Measurements from ENCODE around the gene FRS3.
"Not testable (repeated sequence)": the region's sequence is repeated elsewhere in the genome, so short reads cannot be mapped to it uniquely, and the experiment has no call there.

The FRS3 gene

DNA sequence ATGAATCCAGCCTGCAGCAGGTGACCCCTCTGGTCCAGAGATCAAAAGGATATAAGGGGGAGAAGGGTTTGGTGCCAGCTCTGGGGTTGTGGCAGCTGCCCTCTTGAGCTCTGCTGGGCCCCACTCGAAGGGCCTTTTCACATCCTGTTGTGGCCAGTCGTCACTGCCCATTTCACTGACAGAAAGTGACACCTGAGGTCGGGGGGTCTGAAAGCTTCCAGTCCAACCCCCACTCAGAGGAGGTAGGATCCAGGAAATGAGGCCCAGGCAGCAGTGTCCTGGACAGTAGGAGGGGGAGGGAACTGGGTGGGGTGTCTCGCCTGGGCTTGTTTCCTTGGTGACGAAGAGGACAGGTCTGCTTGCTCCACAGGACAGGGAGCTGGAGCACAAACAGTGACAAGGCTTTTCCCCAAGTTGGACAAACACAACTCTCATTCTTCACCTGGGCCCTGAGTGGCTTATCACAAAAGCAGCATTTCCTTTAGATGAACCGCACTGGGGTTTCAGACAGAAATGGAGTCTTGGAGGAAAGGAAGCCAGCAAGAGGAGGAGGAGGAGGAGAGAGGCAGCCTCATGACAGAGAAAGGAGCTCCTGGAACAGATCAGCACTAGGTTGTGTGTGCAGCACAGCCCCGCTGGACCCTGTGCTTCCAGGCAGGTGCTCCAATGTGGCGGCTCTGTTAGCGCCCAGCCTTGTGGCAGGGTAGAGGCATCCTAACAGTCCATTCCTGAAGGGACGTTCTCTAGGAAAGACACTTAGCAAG, 11.0 kb downstream of the FRS3 start:
- no peak for DNase-seq

DNA sequence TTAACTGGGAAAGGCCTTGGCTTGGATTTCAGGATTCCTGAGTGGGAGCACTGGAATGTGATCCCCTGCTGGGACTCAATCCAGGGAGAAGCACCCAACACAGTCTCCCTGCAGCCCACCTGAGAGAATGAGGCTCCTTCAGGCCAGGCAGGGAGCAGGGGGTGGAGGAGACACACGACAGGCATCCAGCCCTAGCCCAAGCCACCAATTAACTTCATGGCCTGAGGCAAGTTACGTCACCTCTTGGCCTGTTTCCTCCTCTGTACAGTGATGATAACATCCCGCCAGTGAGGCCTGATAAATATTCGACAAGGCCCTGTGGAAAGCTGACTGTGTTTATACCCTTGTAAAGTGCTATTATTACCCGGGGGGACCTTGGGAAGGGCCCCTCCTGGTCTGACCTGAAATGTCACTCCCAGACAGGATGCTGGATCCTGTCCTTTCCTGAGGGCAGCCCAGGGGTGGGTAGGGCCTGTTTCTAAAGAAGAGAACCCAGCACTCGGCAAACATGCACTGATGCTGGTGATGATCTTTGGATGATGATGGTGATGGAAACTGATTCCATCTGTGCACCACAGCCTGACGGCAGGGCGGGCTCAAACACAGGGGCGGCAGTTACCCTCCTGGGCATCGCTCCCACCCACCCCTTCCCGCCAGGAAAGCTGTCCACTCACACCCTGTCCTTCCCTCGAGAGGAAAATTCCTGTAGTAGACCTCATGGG, 12.4 kb downstream of the FRS3 start:
- DNase-seq: no peak

DNA sequence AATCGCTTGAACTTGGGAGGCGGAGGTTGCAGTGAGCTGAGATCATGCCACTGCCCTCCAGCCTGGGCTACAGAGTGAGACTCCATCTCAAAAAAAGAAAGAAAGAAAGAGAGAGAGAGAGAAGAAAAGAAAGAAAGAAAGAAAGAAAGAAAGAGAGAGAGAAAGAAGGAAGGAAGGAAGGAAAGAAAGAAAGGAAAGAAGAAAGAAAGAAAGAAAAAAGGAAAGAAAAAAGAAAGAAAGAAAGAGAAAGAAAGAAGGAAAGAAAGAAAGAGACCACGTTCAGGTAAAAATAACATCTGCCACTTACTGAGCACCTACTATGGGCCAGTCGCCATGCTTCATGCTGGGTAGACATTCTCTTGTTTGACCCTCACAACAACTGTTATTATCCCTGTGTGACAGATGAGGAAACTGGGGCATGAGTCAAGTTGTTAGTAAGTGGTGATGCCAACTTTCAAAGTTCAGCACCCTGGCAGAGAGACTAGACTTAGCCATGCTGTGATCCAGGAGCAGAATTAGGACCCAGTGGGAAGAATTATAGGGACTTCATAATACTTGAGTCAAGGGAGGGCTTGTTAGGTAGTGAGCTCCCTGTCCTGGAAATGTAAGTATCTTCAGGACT, 13.5 kb downstream of the FRS3 start:
- DNase-seq: not testable (repeated sequence)

DNA sequence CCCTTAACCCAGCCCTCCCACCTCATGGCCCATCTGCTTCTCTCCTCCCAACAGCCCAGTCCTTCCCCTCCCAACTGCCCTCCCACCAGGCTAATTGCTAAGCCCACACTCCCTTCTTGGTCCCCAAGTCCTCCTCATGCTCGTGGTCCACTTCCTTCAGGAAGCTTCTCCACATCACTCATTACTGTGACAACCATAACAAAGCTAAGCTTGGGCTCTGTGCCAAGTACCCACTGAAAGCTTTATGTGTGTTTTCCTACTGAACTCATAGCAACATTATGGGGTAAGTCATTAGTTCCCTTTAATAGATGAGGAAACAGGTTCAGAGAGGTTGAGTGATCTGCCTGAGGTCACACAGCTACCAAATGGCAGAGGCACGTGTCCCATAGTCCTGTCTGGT, 16.2 kb downstream of the FRS3 start:
- no peak for DNase-seq

DNA sequence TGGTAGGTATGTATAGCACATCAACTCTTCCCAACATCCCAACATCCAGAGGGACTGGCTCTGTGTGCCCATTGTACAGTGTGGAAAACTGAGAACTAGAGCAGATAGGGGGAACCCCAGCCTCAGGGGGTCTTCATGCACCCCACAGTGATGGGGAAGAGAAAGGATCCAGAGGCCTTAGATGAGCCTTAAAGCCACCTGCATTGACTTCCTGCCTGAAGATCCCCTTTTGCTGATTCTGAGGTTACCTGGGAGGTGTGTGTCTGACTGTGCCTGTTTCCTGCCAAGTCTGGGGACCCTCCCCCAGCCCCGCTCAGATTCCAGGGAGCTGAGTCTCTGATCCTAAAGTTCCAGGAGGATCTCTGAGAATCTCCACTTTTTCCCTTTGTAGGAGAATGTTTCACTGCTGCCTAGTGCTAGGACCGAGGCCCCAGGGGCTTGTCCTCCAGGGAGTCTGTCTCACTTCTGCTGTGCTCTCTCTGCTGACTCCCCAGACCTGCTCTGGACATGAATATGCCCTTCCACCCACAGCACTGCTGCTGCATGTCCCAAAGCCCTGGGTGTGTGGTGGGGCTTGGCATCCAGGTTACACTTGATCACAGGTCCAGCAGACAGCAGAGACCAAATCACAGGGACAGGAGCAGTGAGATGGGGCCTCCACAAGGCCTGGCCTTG, 19.7 kb downstream of the FRS3 start:
- no peak for DNase-seq

DNA sequence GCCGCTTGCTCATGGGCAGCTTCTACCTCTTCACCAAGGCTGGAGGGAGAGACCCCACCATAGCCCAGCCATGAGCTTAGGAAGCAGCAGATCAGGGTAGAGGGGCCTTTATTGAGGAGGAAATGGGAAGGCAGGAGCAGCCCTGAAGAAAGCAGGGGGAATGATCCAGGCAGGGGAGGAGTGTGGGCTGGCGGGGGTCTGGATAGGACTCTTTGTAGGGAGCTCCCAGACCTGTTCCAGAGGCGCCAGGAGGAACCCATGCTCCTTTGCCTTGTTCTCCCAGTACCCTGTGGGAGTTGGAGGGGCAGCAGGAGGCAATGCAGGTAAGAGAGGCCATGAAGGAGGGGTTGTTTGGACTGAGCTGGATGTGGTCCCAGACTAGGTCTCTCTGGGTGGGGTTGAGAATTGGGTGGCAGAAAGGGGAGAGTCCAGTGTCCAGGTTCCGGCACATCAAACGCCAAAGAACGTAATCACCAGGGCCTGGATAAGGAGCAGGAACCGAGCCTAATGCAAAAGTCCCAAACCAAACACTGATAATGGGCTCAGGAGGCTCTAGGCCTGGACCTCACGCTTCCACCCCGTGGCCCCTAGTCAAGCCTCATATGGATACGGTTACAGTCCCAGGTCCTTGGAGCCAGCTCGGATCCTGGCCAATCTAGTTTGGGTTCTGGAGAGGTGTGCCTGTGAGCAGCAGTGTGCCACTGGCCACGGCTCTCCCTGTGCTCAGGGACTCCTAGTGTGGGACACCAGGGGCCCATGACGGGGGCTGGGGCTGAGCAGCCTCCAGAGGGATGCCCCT, 20.4 kb downstream of the FRS3 start:
- no peak for DNase-seq

DNA sequence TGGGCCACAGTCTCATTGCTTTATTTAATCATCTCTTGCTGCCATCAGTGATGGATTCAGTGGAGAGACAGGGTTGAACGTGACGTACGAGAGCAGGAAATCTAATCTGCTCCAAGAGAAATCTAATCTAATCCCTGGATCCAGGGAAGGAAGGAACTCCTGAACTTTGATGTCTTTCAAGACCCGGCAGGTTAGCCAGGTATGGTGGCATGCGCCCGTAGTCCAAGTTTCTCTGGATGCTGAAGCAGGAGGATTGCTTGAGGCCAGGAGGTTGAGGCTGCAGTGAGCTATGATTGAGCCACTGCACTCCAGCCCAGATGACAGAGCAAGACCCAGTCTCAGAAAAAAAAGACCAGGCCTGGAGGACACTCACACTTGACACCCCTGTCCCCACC, 21.1 kb downstream of the FRS3 start:
- DNase-seq: no peak

DNA sequence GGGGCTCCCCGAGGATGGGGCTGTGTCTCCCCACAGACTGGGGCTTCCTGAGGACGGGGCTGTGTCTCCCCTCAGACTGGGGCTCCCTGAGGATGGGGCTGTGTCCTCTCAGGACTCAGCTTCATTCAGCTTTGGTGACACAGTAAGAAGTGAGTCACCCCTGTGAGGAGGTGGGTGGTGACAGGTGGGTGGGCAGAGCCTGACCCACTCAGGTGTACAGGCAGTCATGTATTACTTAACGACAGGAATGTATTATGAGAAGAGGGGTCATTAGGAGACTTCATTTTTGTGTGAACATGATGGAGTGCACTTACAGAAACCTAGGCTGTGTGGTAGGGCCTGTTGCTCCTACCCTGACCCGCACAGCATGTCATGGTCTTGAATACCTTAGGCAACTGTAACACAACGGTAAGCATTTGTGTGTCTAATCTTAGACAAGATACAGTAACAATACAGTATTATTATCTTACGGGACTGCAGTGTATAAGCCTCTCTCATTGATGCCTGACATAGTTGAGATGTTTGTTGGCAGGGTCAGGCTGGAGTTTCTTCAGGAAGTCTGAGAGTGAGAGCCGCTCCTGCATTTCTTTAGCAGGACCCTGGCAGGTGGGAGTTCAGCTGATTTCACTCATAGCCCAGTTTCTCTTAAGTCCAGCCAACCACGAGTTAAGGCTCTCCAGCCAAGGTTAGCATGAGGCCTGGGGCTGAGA, 21.6 kb downstream of the FRS3 start:
- DNase-seq: no peak

DNA sequence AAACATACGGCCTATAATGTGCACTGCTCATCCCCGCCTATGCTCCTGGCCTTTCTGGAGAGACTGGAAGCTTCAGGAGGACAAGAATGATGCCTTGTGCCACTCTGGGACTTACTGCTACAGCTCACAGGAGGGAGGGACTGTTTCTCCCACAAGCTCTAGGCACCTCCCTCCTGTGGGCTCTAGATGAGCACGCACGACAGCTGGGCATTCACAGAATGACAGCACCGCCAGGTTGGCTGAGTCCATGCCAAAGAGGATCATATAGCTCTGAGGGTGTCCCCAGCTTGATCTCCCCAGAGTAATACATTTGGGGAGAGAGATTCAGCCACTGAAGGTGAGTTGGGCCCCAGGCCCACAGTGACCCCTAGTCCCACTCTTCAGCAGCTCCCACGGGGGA, 22.4 kb downstream of the FRS3 start:
- no peak for DNase-seq

DNA sequence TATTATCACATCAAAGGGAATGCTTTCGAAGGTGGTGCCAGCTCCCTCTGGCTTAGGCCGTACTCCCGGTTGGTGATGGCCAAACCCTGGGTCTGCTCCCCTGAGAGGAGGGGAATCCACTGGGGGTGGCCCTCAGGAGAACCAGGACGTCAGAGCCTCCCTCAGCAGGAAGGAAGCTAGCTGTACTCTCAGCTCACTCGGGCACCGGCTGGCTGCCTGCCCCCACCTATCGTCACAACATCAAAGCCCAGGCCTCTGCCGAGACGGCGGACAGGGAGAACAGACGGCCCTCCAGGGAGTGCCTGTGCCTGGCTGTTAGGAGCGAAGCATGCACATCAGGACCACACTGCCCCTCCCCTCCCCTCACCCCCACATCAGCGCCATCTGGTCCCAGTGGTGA, 23.3 kb downstream of the FRS3 start:
- DNase-seq: no peak

DNA sequence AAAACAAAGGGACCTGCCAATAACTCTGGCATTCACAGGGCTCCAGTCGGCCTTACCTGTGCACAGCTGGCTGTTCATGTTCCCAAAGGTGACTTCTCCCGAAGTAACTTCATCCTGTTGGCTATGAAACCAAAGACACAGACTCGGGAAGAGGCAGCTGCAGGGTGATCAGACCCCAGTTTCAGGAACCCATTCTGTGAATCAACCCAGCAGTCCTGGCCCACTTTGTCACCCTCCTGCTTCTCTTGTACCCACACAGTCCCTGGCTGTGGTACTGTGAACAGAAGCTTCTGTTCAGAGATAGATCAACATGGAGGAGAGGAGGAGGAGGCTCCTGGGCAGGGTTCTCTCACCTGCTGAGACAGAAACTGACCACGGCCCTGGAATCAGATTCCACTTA, 23.8 kb downstream of the FRS3 start:
- no peak for DNase-seq

DNA sequence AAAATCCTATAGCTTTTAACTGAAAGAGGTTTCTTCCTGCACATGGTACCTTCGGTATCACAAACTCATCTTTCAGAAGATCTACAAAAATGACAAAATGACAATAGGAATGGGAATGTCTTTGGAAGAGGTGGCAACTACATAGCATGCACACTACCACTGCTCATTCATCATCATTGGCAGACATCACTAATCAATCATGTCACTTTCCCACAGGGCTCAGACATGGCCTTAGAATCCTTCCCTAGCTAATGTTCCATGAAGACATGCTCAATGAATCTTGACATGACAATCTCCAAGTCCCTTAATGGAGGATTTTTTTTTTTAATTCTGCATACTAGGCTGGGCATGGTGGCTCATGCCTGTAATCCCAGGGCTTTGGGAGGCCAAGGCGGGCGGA, 29.3 kb downstream of the FRS3 start:
- no peak for DNase-seq

DNA sequence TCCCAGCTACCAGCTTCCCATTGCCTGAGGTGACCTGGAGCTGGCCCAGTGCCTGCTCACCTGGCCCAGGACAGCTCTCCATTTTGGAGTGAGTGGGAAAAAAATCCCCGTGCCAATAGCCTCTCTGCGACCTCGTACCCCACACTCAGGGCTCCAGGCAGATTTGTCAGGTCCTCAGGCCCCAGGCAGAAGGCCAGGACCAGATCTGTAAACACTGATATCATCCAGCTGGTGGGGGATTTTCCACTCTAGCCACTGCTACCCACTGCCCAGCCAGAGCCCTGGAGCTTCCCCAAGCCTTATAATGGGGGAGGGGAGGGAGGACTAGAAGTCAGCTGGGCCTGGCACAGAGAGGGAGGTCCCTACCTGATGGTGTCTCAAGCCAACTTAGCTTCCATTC, 31.2 kb downstream of the FRS3 start:
- no peak for DNase-seq

DNA sequence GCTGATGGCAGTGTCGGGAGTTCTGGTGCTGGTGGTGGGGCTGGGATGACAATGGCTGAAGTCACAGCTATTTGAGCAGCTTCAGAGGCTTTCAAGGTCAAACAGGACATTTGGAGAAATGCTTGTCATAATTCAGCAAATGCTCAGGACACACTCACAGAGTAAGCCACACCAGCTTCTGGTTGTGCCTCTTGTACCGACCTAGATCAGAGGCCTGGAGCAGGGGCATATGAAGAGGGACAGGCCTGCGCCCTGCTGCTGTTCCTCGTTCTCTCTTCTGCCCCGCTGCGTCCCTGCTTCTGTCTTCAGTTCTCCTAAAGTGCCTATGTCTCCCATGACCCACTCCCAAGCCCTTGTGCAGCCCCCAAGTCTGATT, 31.6 kb downstream of the FRS3 start:
- no peak for DNase-seq

DNA sequence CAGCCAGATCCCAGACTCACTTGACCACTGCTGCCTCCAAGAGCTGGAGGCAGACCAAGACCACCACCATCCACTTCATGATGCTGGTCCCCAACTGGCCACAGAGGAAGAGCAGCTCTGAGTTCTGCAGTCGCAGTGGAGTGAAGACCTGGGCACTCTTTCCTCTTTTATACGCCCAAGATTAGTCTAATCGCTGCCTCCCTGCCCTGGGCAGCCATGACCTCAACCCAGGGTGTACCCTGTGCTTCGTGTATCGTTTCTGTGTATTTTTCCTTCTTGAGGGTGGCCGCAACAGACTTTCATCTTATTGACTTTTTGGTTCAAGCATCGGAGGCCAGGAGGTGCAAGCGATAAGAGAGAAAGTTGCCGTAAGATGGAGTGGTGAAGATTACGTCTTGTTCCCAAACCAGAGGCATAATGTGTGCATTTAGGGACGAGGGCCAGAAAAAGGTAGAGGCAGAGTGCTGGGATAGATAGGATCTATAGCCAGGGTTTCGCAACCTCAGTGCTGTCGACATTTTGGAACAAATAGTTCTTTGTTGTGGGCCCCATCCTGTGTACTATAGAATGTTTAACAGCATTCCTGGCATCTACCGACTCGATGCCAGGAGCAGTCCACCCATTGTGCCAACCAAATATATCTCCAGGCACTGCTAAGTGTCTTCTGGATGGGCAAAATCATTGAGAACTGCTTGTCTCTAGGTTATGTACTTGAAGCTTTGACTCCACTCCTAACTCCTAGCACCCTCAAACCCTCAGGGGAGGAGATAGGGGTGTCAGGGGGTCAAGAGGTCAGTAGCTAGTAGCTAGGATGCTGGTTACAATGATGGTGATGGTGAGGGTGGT, 32.2 kb downstream of the FRS3 start, which contains the start of gene PGC:
PGC (minus strand) TSS at position 142 of the 846 bp plus-strand sequence; CDS start at position 79, 63 bp downstream.
- no peak for DNase-seq

DNA sequence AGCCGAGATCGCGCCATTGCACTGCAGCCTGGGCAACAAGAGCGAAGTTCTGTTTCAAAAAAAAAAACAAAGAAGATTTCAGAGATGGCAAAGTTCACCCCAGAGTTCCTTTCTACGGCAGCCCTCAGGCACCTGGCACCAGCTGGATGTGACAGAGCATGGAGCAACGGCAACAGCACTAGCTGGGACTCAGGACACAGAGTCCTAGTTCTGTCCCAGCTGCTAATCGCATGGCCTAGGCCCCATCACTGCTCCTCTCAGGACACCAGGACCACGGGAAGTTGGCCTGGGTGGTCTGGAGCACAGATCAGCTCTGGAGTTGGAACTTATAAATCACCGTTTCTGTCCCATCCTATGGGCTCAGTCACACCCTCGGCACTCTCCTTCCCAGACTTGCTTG, 33.6 kb downstream of the FRS3 start:
- no peak for DNase-seq

DNA sequence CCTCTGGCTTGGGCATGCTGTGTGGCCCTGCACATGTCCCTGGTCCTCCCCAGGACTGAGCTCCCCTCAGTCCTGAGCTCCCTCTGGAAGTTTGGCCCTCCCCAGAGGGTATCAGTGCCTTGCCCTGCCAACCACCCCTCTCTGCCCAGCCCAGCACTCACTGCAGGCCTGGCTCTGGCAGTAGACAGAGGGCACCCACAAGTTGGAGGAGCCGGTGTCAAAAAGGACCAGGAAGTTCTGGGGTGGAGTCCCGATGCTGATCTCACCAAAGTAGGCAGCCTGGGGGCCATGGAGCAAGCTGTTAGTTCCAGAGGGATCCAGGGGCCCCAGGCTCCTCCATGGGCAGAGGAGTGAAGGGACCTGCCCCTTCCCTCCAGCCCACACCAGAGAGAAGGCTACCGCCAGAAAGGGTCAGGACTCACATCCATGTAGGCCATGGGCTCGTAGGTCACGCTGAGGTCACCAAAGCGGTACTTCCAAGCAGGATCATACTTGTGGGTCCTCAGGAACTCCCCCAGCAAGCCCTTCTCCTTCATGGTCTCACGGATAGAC, 35.4 kb downstream of the FRS3 start:
- no peak for DNase-seq

DNA sequence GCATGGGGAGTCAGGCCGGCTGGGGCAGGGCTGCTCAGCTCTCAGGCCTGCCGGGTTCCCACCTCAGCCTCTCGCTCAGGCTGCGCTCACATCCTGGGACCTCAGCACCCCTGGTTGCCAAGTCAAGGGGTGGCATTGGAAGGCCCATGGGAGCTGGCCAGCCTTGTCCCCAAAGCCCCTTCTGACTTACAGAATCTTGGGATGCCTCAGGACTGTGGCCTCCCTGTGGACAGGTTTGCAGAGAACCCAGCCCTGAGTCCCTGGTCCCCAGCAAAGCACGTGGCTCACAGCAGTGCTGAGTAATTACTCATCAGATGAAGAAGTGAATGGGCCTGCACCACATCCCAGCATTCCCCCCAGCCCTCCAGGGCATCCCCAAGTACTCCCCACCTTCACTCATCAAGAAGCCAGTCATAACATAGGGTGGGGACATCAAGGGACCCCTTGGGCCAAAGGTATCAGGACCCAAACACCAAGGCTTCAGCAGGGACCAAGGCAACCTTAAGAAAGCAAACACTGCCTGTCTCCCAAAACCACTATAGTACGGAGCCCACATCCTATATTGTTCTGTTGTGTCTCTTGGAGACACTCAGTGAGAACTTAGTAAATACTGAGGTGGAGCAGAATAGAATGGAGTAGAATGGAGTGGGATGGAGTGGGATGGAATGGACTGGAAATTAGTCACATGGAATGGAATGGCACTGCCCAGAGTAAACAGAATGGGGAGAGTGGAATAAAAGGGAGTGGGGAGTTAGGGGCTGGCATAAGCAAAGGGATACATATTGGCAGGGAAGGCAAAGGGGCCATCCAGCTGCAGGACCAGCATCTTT, 36.1 kb downstream of the FRS3 start:
- no peak for DNase-seq

DNA sequence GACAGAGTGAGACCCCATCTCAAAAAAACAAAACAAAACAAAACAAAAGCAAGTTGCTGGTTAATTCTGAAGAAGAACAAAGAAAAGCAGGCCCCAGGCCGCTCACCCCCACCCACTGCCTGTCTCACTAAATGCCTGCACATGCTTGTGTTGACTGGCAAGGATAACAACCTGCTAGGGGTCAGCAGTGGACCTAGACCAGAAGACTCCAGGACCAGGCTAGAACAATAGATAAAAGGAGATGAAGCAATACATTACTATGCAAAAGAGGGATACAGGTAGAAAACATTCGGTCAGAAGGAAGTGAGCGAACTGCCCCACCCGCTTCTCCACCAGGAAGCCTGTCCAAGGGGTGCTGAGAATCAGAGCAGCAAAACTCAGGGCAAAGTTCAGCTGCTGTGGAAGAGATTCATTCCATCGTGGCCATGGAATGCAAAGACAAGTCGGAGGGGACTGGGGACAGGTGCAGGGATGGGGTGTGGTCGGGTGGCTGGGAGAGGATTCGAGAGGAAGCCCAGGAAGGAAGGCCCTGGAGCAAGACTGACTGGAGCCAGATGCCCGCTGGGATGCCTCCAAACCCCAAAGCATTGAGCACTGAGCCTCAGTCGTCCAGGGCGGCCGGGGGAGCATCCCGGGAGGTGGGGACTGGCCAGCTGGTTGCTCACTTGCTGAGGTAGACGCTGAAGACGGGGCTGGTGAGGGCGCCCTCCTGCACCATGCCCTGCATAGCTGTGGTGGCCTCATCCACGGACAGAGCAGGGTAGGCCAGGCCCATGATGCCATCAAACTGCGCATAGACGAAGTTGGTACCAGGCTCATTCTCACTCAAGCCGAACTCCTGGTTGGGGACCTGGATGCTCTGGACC, 37.8 kb downstream of the FRS3 start:
- DNase-seq: no peak
